Ectodermal cell (in vitro differentiated cells): Measurements from ENCODE around the gene F2RL2.
"Not testable (repeated sequence)": the region's sequence is repeated elsewhere in the genome, so short reads cannot be mapped to it uniquely, and the experiment has no call there.

Experiments
- H3K27ac ChIP-seq: 2 replicates; pipeline ENCODE4 v1.7.0; 2013; ENCODE audit warnings: mild to moderate bottlenecking, low read depth, low read length; ENCODE audit not compliant: insufficient read depth, poor library complexity, severe bottlenecking
- H3K27me3 ChIP-seq: 2 replicates; pipeline ENCODE4 v1.7.0; 2013; ENCODE audit warnings: mild to moderate bottlenecking, low read length; ENCODE audit not compliant: insufficient read depth, control insufficient read depth, poor library complexity, severe bottlenecking
- H3K36me3 ChIP-seq: one replicate; pipeline ENCODE4 v1.7.0; 2013; ENCODE audit warnings: low read length; ENCODE audit not compliant: control insufficient read depth, insufficient read depth
- H3K4me1 ChIP-seq: one replicate; pipeline ENCODE4 v1.7.0; 2013; ENCODE audit warnings: low read length; ENCODE audit not compliant: control insufficient read depth, insufficient read depth
- H3K4me3 ChIP-seq: 2 replicates; pipeline ENCODE4 v1.7.0; 2013; ENCODE audit warnings: low read depth, low read length, control low read depth; ENCODE audit not compliant: insufficient read depth
- H3K9me3 ChIP-seq: 2 replicates; pipeline ENCODE4 v1.7.0; 2013; ENCODE audit warnings: mild to moderate bottlenecking, low read length, moderate library complexity; ENCODE audit not compliant: control insufficient read depth
- WGBS, 2 experiments: methylation state at CpG; one replicate each; pipeline ENCODE4 v1.1.7; 2013; ENCODE audit warnings: missing lambda C conversion rate in 2 of 2; 5-methylcytosine and 5-hydroxymethylcytosine counted together

F2RL2 gene

DNA sequence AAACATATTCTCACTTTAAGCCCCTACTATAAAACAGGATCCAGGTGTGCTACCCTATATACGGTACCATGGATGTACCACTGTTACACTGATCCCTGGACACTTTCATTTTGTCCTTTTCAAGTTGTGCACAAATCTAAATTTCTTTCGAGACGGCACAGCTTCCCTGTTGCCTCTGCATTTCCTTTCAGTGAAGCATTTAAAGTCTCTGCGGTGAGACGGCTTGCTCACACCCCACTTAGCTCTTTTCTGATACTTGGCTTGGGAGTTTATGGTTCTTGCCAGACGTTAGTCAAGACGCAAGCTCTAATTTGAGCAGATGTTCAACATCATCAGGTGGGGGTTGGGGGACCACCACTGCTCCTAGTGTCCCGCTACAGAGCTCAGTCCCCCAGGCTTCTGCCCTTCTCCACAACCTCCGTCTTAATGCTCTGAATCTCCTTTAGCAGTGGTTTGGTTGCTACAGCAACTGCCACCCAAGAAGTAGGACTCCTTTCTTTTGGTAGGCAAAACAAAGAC, 15.8 kb downstream of the F2RL2 start:
- Histone ChIP-seq H3K4me3 (no peak overlapping the region), H3K27ac (no peak overlapping the region), H3K27me3 (no peaks in the 10 kb centered on the region), H3K4me1 (peaks cover 11% of the 10 kb centered on the region), H3K9me3 (no peaks in the 10 kb centered on the region), H3K36me3 (no peaks in the 10 kb centered on the region)
- WGBS, 2 experiments, result 59 to 63% methylated on average over 9 of the region's 9 CpGs

DNA sequence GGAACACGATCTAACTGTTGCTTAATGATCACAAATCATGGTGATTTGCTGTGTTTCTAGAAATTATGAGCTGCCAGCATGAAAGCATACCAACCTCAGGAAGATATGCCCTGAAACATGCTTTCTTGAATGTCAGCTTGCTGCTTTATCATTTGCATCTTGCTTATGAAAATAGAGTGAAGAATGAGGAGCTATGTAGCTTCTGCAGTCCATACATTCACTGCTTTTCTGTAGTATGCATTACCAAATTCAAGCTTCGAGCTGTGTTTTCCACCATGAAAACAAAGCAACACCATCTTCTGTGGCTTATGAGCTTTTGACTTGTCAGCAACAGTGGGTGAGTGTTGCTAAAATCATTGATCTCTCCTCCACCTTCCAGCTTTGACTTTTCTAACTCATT, 16.5 kb downstream of the F2RL2 start:
- WGBS, 2 experiments, result 69 to 86% methylated on average over 2 of the region's 2 CpGs
- Histone ChIP-seq H3K27ac (no peak overlapping the region), H3K4me1 (peaks cover 11% of the 10 kb centered on the region), H3K27me3 (no peaks in the 10 kb centered on the region), H3K4me3 (no peak overlapping the region), H3K36me3 (no peaks in the 10 kb centered on the region), H3K9me3 (no peaks in the 10 kb centered on the region)

DNA sequence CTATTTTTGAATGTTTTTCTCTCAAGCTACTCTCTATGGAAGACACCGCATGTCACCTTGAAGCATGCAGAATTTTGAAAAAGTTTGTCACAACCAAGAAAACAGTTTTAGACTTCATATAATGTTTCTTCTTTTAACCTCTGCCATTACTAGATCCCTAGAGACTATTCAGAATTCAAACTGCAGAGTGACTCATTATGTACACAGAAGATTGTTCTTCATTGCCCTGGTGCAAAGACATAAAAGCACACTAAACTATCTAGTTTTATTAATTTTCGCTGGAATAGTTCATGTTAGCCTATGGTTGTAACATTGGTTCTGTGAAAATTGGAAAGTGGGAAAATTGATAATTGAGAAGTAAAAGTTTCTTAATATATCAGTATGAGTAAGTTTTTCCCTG, 18.4 kb downstream of the F2RL2 start:
- H3K4me3 ChIP-seq, result no peak overlapping the region
- H3K36me3 ChIP-seq, result no peaks in the 10 kb centered on the region
- 71 to 79% methylated on average over 2 of the region's 2 CpGs for WGBS, 2 experiments
- H3K27me3 ChIP-seq, result no peaks in the 10 kb centered on the region
- no peaks in the 10 kb centered on the region for H3K9me3 ChIP-seq
- H3K27ac ChIP-seq, result no peak overlapping the region
- peaks cover 11% of the 10 kb centered on the region for H3K4me1 ChIP-seq

DNA sequence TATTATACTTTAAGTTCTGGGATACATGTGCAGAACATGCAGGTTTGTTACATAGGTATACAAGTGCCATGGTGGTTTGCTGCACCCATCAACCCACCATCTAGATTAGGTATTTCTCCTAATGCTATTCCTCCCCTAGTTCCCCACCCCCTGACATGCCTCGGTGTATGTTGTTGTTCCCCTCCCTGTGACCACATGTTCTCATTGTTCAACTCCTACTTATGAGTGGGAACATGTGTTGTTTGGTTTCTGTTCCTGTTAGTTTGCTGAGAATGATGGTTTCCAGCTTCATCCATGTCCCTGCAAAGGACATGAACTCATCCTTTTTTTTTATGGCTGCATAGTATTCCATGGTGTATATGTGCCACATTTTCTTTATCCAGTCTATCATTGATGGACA, 19.2 kb downstream of the F2RL2 start:
- peaks cover 11% of the 10 kb centered on the region for H3K4me1 ChIP-seq
- H3K36me3 ChIP-seq, H3K9me3 ChIP-seq, H3K27ac ChIP-seq, H3K27me3 ChIP-seq, H3K4me3 ChIP-seq: not testable (repeated sequence)
- WGBS, 2 experiments, result 100% methylated on average over 1 of the region's 1 CpG; no CpG with 5 or more reads in 1 of the 2 experiments

DNA sequence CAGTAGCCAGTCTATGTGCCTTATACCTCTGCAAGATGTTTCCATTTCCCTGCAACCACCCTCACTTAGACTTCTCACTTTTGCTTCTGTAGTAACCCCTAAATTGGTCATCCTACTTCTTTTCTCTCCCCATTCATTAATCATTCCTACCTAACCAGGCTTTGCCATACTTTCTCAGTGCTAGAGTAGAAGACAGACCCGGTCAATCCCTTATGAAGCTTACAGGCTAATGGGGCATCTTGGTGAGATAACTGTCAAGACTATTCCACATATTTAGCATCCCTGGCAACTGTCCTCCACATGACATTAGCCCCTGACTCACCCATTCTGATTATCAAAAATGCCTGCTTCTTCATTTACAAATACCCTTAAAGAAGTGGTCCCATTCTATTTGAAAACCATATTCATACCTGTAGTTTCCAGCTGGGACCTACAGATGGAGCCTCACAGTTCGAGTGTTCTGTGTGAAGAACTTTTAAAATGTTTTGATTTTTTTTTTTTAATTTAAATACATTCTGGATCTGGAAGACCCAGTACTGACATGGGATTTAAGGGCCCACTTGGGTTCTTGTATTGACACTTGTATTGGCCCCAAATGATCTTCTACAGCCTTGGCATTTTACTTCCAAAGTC, 21.0 kb downstream of the F2RL2 start:
- no peaks in the 10 kb centered on the region for H3K27me3 ChIP-seq

DNA sequence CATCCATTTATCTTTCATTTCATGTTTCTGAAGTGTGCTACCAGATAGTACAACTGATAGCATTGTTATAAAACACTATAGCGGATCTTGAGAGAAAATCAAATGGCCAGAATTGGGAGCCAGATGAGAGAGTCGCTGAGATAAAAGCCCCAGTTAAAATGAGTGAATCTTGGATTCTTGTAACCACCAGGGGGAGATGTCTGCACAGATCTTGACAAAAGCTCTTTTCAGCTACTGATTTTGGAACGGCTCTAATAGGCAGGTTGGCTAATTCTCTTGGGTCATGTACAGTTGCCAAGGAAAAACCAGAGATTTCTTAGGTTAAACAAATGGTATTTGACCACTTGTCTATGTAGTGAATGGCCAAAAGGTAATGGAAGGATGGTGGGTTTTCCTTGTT, 21.7 kb downstream of the F2RL2 start:
- 64 to 66% methylated on average over 3 of the region's 3 CpGs for whole genome bisulfite sequencing, 2 experiments
- no peak overlapping the region for H3K27ac ChIP-seq
- no peaks in the 10 kb centered on the region for H3K4me1 ChIP-seq
- H3K9me3 ChIP-seq, result no peaks in the 10 kb centered on the region
- H3K36me3 ChIP-seq, result no peaks in the 10 kb centered on the region
- no peak overlapping the region for H3K4me3 ChIP-seq
- no peaks in the 10 kb centered on the region for H3K27me3 ChIP-seq

More for the DNA sequence above, 21.0 kb downstream of the F2RL2 start:
- Histone ChIP-seq H3K9me3 (no peaks in the 10 kb centered on the region), H3K36me3 (no peaks in the 10 kb centered on the region), H3K4me3 (no peak overlapping the region), H3K27ac (no peak overlapping the region), H3K4me1 (peaks cover 4% of the 10 kb centered on the region)
- WGBS, 2 experiments, result 81 to 88% methylated on average over 2 of the region's 2 CpGs

DNA sequence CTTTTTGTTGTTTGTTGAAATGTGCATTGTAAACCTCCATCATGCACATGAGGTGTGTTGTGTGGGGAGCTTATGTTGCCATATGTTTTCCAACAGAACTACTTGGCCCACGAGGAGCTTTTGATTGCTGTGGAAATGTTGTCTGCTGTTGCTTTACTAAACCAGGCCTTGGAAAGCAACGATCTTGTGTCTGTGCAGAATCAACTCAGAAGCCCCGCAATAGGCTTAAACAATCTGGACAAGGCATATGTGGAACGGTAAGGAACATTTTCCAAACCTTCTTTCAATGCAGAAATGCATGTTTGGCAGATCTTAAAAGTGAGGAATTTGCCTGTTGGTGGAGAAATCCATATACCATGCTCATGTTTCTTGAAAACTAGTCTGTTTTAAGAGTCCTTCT, 22.5 kb downstream of the F2RL2 start:
- Histone ChIP-seq H3K36me3 (no peaks in the 10 kb centered on the region), H3K27ac (no peak overlapping the region), H3K9me3 (no peaks in the 10 kb centered on the region), H3K4me3 (no peak overlapping the region), H3K27me3 (no peaks in the 10 kb centered on the region), H3K4me1 (no peaks in the 10 kb centered on the region)
- 90 to 93% methylated on average over 4 of the region's 4 CpGs for WGBS, 2 experiments

DNA sequence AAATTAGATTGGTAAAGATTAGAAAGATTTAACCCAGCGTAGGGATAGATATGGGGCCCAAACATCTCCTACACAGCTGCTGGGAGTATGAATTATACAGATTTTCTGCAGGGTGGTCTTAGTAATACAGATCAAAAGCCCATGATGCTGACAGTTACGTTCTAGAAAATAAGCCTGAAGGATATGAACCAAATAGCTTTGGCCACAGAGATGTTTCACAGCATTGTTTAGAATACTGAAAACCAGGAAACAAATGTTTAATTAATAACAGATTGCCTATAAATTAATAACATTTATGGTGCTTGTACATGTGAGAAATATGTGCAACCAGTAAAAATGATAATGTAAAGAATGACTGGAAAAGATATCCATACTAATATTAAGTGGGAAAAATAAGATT, 24.7 kb downstream of the F2RL2 start:
- H3K27ac ChIP-seq, result no peak overlapping the region
- H3K36me3 ChIP-seq, result no peaks in the 10 kb centered on the region
- no peaks in the 10 kb centered on the region for H3K4me1 ChIP-seq
- WGBS, 2 experiments, result 98% methylated on average over 2 of the region's 2 CpGs
- H3K27me3 ChIP-seq, result no peaks in the 10 kb centered on the region
- H3K4me3 ChIP-seq, result no peak overlapping the region
- H3K9me3 ChIP-seq, result no peaks in the 10 kb centered on the region

DNA sequence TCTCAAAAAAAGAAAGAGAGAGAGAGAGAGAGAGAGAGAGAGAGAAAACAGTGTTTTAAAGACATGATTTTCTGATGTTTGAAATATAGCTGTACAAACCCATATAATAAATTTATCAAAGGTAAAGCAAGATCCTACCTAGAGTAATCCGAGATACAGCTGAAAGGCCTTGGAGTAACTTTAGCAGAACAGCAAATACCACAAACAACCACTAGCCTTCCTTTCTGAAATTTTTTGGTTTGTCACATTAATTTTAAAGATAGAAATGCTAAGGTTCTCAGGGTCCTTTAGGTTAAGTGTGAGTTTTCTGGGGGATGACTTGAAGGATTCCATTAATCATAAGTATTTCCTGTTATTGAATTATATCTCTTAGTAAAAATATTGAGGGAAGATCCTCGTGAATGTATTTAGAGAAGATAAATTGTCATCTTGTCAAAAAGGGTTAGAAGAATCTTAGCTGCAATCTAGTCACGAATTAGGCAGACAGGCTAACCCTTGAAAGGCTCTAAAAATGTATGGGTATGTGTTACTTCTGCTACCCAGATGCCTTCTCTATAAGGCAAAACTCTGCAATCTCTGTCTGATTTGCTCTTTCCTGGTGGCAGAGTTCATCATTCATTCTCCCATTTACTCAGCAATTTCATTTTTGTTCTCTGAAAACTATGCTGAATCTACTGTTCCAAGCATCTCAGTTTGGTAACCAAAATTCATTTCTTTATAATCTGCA, 27.3 kb downstream of the F2RL2 start:
- H3K36me3 ChIP-seq, result no peaks in the 10 kb centered on the region
- no peak overlapping the region for H3K4me3 ChIP-seq
- no peaks in the 10 kb centered on the region for H3K9me3 ChIP-seq
- no peak overlapping the region for H3K27ac ChIP-seq
- H3K27me3 ChIP-seq, result no peaks in the 10 kb centered on the region
- H3K4me1 ChIP-seq, result no peaks in the 10 kb centered on the region
- 93 to 98% methylated on average over 3 of the region's 3 CpGs for WGBS, 2 experiments

DNA sequence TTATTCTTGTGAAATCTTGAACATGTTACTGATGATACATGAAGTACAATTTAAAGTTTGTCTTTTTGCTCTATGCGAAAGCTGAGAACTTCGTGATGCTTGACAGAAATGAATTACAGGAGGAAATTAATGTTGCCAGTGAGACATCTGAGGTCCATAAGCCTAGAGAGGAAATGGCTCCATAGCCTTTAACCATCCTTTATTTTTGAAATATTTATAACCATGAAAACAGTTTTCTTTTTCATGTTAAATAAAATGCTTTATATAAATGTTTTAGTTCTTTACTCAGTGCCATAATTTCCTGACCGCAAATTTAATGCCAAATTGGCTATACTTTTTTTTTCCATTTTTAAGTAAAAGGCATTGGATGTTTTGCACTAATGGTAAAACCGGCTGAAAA, 29.1 kb downstream of the F2RL2 start:
- no peak overlapping the region for H3K4me3 ChIP-seq
- no peaks in the 10 kb centered on the region for H3K36me3 ChIP-seq
- H3K4me1 ChIP-seq, result no peaks in the 10 kb centered on the region
- H3K9me3 ChIP-seq, result no peaks in the 10 kb centered on the region
- 93 to 97% methylated on average over 2 to 4 of the region's 4 CpGs for WGBS, 2 experiments
- H3K27me3 ChIP-seq, result no peaks in the 10 kb centered on the region
- H3K27ac ChIP-seq, result no peak overlapping the region
